Dendritic cell treated with granulocyte-macrophage colony-stimulating factor and Interleukin-4, amounts not matched to agents 40 ng/mL and 50 ng/mL, for 4 days (primary cell): ENCODE measurements around the gene RILP.

Experiments
- H3K27ac Mint-ChIP-seq: one replicate; pipeline ENCODE4 v1.8.0; 2022; ENCODE audit warnings: mild to moderate bottlenecking, mixed read lengths
- H3K27me3 Mint-ChIP-seq: one replicate; pipeline ENCODE4 v1.8.0; 2022; ENCODE audit warnings: mild to moderate bottlenecking, mixed read lengths
- H3K36me3 Mint-ChIP-seq: one replicate; pipeline ENCODE4 v1.8.0; 2022; ENCODE audit warnings: low read depth, mixed read lengths
- H3K4me1 Mint-ChIP-seq: one replicate; pipeline ENCODE4 v1.8.0; 2022; ENCODE audit warnings: low read depth, mixed read lengths
- H3K4me3 Mint-ChIP-seq: one replicate; pipeline ENCODE4 v1.8.0; 2022; ENCODE audit warnings: mild to moderate bottlenecking, moderate library complexity, mixed read lengths
- H3K9me3 Mint-ChIP-seq: one replicate; pipeline ENCODE4 v1.8.0; 2022; ENCODE audit warnings: mixed read lengths
- intact Hi-C: fragments of 100-400 bp; cut with micrococcal nuclease; formaldehyde crosslinking; loops from one replicate; pipeline ENCODE4 v1.15.0; 2022

Gene RILP

GRCh38 chr17:1643293-1643998 lies 6.2 kb downstream of the RILP start:
- peaks cover 62% of the 10 kb centered on the region for H3K4me1 Mint-ChIP-seq
- H3K36me3 Mint-ChIP-seq: peaks cover 57% of the 10 kb centered on the region
- H3K27ac Mint-ChIP-seq: peak overlapping the region; percentile 79
- H3K4me3 Mint-ChIP-seq: peak overlapping the region; percentile 84
- H3K27me3 Mint-ChIP-seq: no peaks in the 10 kb centered on the region
- intact Hi-C loops: no loop called here
- no peaks in the 10 kb centered on the region for H3K9me3 Mint-ChIP-seq

GRCh38 chr17:1641065-1641403 lies 8.6 kb downstream of the RILP start:
- Mint-ChIP-seq H3K4me3 (no peak overlapping the region), H3K4me1 (peaks cover 49% of the 10 kb centered on the region), H3K36me3 (peaks cover 60% of the 10 kb centered on the region), H3K27me3 (peaks cover 2% of the 10 kb centered on the region), H3K27ac (no peak overlapping the region), H3K9me3 (no peaks in the 10 kb centered on the region)
- intact Hi-C loops: no loop called here

GRCh38 chr17:1640329-1641064 lies 9.2 kb downstream of the RILP start:
- H3K4me1 Mint-ChIP-seq: peaks cover 43% of the 10 kb centered on the region
- H3K27me3 Mint-ChIP-seq: peaks cover 2% of the 10 kb centered on the region
- intact Hi-C loops: no loop called here
- no peaks in the 10 kb centered on the region for H3K9me3 Mint-ChIP-seq
- H3K27ac Mint-ChIP-seq: peak overlapping the region; percentile 63
- H3K4me3 Mint-ChIP-seq: no peak overlapping the region
- H3K36me3 Mint-ChIP-seq: peaks cover 60% of the 10 kb centered on the region

- H3K9me3 Mint-ChIP-seq: no peaks in the 10 kb centered on the region
- peak overlapping the region; percentile 63 for H3K27ac Mint-ChIP-seq
- H3K4me3 Mint-ChIP-seq: no peak overlapping the region
- H3K36me3 Mint-ChIP-seq: peaks cover 64% of the 10 kb centered on the region
- H3K27me3 Mint-ChIP-seq: peaks cover 2% of the 10 kb centered on the region
- peaks cover 35% of the 10 kb centered on the region for H3K4me1 Mint-ChIP-seq
- intact Hi-C loops: loop anchor here (10.0 kb wide), 1 partner anchor 275 kb away; no protein-coding TSS in a partner anchor
These were observed 10.0 kb downstream of the RILP start for GRCh38 chr17:1639549-1640180.

- H3K36me3 Mint-ChIP-seq: peaks cover 71% of the 10 kb centered on the region
- peak overlapping the region; percentile 51 for H3K27ac Mint-ChIP-seq
- H3K27me3 Mint-ChIP-seq: peaks cover 2% of the 10 kb centered on the region
- intact Hi-C loops: loop anchor here (10.0 kb wide), 1 partner anchor 274 kb away; no protein-coding TSS in a partner anchor
- H3K4me3 Mint-ChIP-seq: no peak overlapping the region
- H3K9me3 Mint-ChIP-seq: no peaks in the 10 kb centered on the region
- H3K4me1 Mint-ChIP-seq: peaks cover 26% of the 10 kb centered on the region
These were observed 10.9 kb downstream of the RILP start for GRCh38 chr17:1638624-1639300.

- Mint-ChIP-seq H3K27ac (peak overlapping the region; percentile 51), H3K9me3 (no peaks in the 10 kb centered on the region), H3K36me3 (peaks cover 71% of the 10 kb centered on the region), H3K4me3 (peak overlapping the region; percentile 31), H3K27me3 (peaks cover 2% of the 10 kb centered on the region), H3K4me1 (peaks cover 26% of the 10 kb centered on the region)
- intact Hi-C loops: loop anchor here (10.0 kb wide), 1 partner anchor 273 kb away; no protein-coding TSS in a partner anchor
These were observed 11.5 kb downstream of the RILP start for GRCh38 chr17:1638171-1638590.

- peaks cover 29% of the 10 kb centered on the region for H3K4me1 Mint-ChIP-seq
- H3K36me3 Mint-ChIP-seq: peaks cover 71% of the 10 kb centered on the region
- H3K27me3 Mint-ChIP-seq: peaks cover 2% of the 10 kb centered on the region
- no peaks in the 10 kb centered on the region for H3K9me3 Mint-ChIP-seq
- intact Hi-C loops: loop anchor here (10.0 kb wide), 1 partner anchor 272 kb away; no protein-coding TSS in a partner anchor
- H3K4me3 Mint-ChIP-seq: no peak overlapping the region
- no peak overlapping the region for H3K27ac Mint-ChIP-seq
These were observed 12.9 kb downstream of the RILP start for GRCh38 chr17:1636732-1637285.

GRCh38 chr17:1635675-1636465 lies 13.8 kb downstream of the RILP start:
- Mint-ChIP-seq H3K27me3 (peaks cover 2% of the 10 kb centered on the region), H3K27ac (no peak overlapping the region), H3K4me3 (no peak overlapping the region), H3K36me3 (peaks cover 67% of the 10 kb centered on the region), H3K4me1 (peaks cover 38% of the 10 kb centered on the region), H3K9me3 (no peaks in the 10 kb centered on the region)
- intact Hi-C loops: loop anchor here (10.0 kb wide), 1 partner anchor 271 kb away; no protein-coding TSS in a partner anchor

- peaks cover 46% of the 10 kb centered on the region for H3K4me1 Mint-ChIP-seq
- no peak overlapping the region for H3K4me3 Mint-ChIP-seq
- no peak overlapping the region for H3K27ac Mint-ChIP-seq
- intact Hi-C loops: loop anchor here (10.0 kb wide), 1 partner anchor 270 kb away; no protein-coding TSS in a partner anchor
- no peaks in the 10 kb centered on the region for H3K9me3 Mint-ChIP-seq
- peaks cover 2% of the 10 kb centered on the region for H3K27me3 Mint-ChIP-seq
- peaks cover 59% of the 10 kb centered on the region for H3K36me3 Mint-ChIP-seq
These were observed 14.6 kb downstream of the RILP start for GRCh38 chr17:1634841-1635650.

- Mint-ChIP-seq H3K4me1 (peaks cover 44% of the 10 kb centered on the region), H3K9me3 (no peaks in the 10 kb centered on the region), H3K27ac (peak overlapping the region; percentile 93), H3K27me3 (no peaks in the 10 kb centered on the region), H3K36me3 (peaks cover 50% of the 10 kb centered on the region), H3K4me3 (peak overlapping the region; percentile 98)
- intact Hi-C loops: loop anchor here (1.0 to 10.0 kb wide), 2 partner anchors 18 to 266 kb away; no protein-coding TSS in a partner anchor
These were observed 19.0 kb downstream of the RILP start for GRCh38 chr17:1630662-1631061.

- intact Hi-C loops: loop anchor here (5.0 to 10.0 kb wide), 3 partner anchors 37 to 265 kb away; no protein-coding TSS in a partner anchor
- Mint-ChIP-seq H3K27me3 (no peaks in the 10 kb centered on the region), H3K9me3 (no peaks in the 10 kb centered on the region), H3K27ac (peak overlapping the region; percentile 93), H3K4me1 (peaks cover 51% of the 10 kb centered on the region), H3K36me3 (peaks cover 50% of the 10 kb centered on the region), H3K4me3 (peak overlapping the region; percentile 98)
These were observed 20.0 kb downstream of the RILP start for GRCh38 chr17:1629504-1630310.
